ENCODE results near the gene IFNL4.
"Not testable (repeated sequence)": the region's sequence is repeated elsewhere in the genome, so short reads cannot be mapped to it uniquely, and the experiment has no call there.

The IFNL4 gene

DNA sequence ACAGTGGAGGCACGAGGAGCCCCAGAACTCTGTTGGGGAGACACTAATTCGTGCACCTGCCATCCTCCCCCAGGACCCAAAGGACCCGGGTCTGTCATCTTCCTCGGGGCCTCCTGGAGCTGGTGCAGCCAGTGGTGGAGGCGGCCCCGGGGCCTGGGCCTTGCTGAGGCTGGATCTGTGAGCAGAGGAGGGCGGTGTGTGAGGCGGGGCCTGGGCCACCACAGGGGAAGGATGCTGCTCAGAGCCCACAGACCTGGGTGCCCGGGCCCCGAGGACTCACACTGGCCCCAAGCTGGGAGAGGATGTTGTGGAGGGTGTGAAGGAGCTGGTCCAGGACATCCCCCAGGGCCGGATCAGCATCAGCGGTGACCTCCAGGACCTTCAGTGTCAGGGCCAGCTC, 12.1 kb downstream of the IFNL4 start:
- no peak for DNase-seq (ENCODE audit: low read depth)
- H3K4me3 ChIP-seq (ENCODE audit: low read depth, low read length), result no peak overlapping the region

DNA sequence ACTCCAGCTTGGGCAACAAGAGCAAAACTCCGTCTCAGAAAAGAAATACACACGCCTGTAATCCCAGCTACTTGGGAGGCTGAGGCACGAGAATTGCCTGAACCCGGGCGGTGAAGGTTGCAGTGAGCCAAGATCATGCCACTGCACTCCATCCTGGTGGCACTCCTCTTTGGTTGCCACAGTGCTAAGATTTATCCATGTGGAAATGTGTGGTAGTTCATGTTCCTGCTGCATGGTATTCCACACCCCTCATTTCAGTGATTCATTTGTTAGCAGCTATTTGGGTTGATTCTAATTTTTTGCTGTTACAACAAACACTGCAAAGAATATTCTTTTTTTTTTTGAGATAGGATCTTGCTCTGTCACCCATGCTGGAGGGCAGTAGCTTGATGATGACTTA, 15.9 kb downstream of the IFNL4 start:
- no peak for DNase-seq (ENCODE audit: low read depth)
- no peak overlapping the region for H3K4me3 ChIP-seq (ENCODE audit: low read depth, low read length)

DNA sequence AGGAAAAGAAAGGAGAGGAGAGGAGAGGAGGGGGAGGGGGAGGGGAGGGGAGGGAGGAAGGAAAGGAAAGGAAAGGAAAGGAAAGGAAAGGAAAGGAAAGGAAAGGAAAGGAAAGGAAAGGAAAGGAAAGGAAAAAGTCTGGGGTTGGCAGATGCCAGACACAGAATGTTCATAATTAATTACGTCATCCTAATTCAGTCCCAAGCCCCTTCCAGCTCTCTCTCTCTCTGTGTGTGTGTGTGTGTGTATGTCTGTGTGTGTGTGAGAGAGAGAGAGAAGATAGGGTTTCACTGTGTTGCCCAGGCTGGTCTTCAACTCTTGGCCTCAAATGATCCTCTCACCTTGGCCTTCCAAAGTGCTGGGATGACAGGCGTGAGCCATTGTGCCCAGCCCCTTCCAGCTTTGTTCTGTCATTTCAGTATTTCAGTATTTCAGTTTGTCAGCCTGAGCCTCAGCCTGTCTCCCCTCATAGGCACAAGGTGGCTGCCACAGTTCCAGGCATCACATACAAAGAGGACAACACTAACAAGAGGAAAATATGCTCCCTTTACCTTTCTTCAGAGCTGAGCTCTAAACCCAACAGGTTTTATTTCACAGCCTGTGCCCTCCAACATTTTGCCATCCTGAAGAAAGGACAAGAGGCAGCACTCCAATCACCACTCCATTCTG, 18.4 kb downstream of the IFNL4 start:
- DNase-seq (ENCODE audit: low read depth), result no peak
- no peak overlapping the region for H3K4me3 ChIP-seq (ENCODE audit: low read depth, low read length)

DNA sequence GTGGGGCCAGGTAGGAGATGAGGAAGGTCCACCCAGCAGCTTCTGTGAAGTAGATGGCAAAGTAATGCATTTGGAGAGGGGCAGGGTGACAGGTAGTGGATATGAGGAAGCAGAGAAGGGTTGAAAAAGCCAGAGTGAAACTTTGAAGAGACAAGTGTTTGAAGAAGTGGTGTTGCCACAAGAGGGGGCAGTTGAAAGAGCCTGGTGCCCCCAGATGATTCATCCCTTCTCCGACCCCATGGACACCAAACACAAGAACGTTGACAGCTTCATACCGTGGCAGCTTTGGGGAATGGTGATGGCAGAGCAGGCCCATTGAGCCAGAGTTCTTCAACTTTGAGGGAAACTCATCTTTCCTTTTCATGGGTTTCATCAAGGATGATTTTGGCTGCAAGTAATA, 23.7 kb downstream of the IFNL4 start:
- H3K4me3 ChIP-seq (ENCODE audit: low read depth, low read length), result no peak overlapping the region
- no peak for DNase-seq (ENCODE audit: low read depth)

DNA sequence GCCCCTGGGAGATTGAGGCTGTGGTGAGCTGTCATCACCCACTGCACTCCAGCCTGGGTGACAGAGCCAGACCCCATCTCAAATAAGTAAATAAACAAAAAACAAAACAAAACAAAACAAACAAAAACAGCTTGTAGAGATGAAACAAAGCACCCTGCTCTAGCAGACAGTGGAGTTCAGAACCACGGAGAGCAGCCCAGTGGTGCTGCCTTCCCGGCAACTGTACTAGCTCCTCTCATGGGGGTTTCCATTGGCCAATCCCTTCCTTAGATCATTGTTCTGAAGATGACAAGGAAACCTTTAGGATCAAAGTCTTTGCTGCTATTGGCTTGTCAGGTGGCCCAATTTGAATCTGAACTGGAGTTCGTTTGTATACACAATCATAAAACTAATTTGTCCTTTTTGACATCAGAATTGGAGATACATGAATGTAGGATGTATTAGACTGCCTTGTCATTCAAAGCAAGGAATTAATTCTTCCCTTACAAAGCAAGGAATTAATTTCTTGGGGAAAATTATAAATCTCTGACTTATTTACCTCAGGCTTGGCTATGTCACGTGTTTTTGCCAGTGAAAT, 24.9 kb downstream of the IFNL4 start:
- H3K4me3 ChIP-seq (ENCODE audit: low read depth, low read length), result no peak overlapping the region
- no peak for DNase-seq (ENCODE audit: low read depth)

- not testable (repeated sequence) for H3K4me3 ChIP-seq (ENCODE audit: low read depth, low read length); DNase-seq (ENCODE audit: low read depth)
Measured at GRCh38 chr19:39219108-39219507, 29.5 kb downstream of the IFNL4 start.

DNA sequence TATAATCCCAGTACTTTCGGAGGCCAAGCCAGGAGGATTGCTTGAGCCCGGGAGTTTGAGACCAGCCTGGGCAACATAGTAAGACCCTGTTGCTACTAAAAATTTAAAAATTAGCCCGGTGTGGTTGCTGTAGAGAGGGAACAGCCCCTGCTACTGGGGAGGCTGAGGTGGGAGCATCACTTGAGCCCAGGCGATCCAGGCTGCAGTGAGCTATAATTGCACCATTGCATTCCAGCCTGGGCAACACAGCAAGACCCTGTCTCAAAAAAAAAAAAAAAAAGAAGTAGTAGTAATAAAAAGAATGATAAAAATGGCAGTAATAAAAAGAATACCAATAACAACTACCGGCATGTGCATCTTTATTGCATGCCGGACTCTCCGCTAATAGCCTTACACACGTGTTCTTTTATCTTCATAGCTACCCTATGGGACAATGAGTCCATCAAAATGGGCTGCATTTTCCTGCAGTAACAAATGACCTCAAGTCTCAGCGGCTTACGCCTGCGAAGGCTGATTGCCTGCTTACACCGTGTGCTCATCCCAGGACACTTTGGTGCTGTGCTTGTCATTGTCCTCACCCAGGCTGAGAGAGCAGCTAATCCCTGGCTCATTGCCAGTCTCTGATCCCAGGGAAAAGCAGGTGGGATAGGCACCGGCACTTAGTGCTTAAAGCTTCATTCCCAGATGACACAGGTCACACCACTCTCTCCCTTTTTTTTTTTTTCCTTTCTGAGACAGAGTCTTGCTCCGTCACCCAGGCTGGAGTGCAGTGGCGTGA, 30.2 kb downstream of the IFNL4 start:
- no peak for DNase-seq (ENCODE audit: low read depth)
- H3K4me3 ChIP-seq (ENCODE audit: low read depth, low read length), result no peak overlapping the region

DNA sequence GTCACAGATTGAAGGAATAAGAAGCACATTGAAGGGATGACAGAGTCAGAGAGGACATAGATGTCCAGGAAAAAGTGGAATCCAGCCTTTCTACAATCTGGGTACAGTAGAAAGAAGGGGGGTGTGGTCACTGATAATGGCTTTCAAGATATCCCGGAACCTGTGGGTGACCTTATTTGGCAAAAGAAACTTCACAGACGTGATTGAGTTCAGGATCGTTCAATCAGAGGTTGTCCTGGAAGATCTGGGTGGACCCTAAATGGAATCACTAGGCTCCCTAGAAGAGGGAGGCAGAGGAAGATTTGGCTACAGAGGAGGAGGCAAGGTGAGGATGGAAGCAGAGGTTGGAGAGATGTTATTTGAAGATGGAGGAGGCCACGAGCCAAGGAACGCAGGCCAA, 31.6 kb downstream of the IFNL4 start:
- no peak overlapping the region for H3K4me3 ChIP-seq (ENCODE audit: low read depth, low read length)
- no peak for DNase-seq (ENCODE audit: low read depth)

GRCh38 chr19:39215323-39215722, 33.3 kb downstream of the IFNL4 start:
- H3K4me3 ChIP-seq (ENCODE audit: low read depth, low read length); DNase-seq (ENCODE audit: low read depth): not testable (repeated sequence)

- H3K4me3 ChIP-seq (ENCODE audit: low read depth, low read length), result no peak overlapping the region
- no peak for DNase-seq (ENCODE audit: low read depth)
Measured at GRCh38 chr19:39212375-39212742, 36.3 kb downstream of the IFNL4 start.

GRCh38 chr19:39211731-39212374, 36.8 kb downstream of the IFNL4 start:
- no peak overlapping the region for H3K4me3 ChIP-seq (ENCODE audit: low read depth, low read length)
- DNase-seq (ENCODE audit: low read depth), result no peak

DNA sequence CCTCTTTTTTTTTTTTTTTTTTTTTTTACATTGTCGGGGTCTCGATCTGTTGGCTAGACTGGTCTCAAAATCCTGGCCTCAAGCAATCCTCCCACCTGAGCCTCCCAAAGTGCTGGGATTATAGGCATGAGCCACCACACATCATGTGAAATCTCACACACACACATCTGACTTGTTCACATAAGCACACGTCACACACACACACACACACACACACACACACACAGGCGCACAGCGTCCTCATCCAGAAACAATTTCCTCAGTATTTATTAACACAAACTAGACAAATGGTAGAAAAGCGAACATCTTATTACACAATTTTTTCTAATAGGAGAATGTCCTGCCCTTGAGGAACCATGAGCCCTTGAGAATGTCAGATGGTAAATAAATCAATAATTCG, 39.5 kb downstream of the IFNL4 start:
- no peak for DNase-seq (ENCODE audit: low read depth)
- H3K4me3 ChIP-seq (ENCODE audit: low read depth, low read length), result no peak overlapping the region

- H3K4me3 ChIP-seq (ENCODE audit: low read depth, low read length), result no peak overlapping the region
- no peak for DNase-seq (ENCODE audit: low read depth)
Measured at GRCh38 chr19:39208175-39208795, 40.4 kb downstream of the IFNL4 start.

DNA sequence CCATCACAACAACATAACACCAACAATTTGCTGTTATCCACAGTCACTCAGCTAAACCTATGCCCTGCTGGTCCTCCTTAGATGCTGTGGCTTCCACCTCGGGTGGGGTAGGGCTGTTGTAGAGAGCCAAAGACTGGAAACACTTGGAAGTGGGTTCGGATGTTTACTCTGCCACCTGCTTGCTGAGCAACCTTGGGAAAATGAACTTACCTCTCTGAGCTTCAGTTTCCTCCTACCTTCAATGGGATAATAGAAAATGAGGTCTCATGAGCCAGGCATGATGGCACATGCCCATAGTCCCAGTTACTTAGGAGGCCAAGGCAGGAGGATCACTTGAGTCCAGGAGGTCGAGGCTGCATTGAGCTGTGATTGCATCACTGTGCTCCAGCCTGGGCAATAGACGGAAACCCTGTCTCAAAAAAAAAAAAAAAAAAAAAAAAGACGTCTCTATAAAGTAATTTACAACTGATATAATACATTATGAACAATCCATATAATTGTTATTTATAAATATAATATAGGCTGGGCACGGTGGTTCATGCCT, 41.3 kb downstream of the IFNL4 start:
- no peak for DNase-seq (ENCODE audit: low read depth)
- H3K4me3 ChIP-seq (ENCODE audit: low read depth, low read length), result no peak overlapping the region

DNA sequence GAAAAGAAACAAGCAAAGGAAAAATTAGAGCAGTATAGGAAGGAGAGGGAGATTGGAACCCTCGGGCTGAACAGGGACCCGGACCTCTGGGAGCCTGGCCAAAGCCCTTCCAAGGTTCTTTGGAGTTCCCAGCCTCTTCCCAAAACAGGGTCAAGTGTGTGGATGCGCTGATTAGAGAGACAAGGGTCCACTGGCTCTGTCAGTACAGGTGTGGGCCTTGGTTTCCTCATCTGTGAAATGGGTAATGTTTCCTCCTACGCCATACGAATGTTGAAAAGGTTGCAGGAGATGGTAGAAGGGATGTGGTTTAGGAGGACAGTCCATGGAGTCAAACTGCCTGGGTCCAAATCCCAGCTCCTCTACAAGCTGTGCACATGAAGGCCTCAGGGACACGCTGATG, 42.5 kb downstream of the IFNL4 start:
- DNase-seq (ENCODE audit: low read depth), result no peak

GRCh38 chr19:39205449-39205764, 43.2 kb downstream of the IFNL4 start:
- DNase-seq (ENCODE audit: low read depth), result no peak
- H3K4me3 ChIP-seq (ENCODE audit: low read depth, low read length), result no peak overlapping the region

More for the DNA sequence above, 42.5 kb downstream of the IFNL4 start:
- no peak overlapping the region for H3K4me3 ChIP-seq (ENCODE audit: low read depth, low read length)

DNA sequence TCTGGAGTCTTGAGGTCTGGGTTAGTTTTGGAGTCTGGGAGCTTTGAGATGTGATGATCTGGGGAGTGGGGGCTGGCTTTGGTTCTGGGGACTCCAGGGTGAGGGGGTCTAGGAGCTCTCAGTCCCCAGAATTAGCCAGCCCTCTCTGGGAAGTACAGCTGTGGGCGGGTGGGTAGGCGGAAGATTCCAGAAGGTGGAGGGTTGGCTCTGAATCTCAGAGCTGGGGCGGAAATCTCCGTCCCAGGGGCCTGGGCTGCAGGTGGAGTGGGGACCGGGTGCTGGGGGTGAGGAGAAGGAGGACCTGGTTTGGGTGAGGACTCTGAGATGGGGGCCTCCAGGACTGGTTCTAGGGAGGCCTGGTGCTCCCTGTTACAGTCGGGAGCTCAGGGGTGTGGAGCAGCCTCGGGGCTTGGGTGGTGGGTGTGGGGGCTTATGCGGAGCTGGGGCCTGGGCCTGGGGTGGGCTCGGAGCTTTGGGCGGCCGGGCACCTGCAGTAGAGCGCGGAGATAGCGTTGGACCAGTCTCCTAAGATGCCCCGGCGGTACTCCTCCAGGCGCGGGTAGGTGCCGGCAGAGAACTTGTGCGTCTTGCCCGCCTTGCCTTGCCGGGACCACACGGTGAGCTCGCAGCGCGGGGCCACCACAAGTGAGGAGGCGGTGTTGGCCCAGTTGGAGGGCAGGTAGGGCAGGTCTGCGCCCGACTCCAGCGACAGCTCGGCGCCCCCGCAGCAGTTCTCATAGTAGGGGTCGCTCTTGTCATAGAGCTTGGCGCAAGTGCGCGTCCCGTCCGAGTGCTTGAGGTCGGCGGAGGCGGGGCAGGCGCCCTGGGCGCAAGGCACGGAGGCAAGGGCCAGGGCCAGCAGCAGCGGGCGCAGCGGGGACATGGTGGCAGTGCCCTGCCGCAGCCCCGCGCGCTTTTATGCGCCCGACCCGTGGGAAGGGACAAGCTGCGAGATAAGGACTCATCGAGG, 45.0 kb downstream of the IFNL4 start, which contains the start of gene SYCN:
Gene SYCN, minus strand, starts transcription at position 892 of the 970 bp plus-strand sequence. Its CDS starts 9 bp downstream, at position 883.
- no peak for DNase-seq (ENCODE audit: low read depth)
- H3K4me3 ChIP-seq (ENCODE audit: low read depth, low read length), result no peak within 1 kb of the TSS

DNA sequence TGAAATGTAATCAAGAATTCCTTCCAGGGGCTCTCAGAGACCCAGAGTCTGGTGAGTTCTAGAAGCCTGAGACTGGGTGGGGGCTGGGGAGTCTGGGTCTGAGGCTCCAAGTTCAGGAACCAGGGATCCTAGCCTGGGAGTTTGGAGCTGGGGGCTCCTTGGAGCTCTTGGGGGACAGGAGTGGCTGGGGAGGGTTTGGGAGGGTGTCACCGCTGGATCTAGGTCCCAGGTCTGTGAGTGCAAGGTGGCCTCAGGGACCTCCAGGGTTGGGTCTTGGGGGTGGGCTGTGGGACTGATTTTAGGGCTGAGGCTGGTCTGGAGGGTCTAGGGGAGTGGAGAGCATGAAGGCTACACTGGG, 45.7 kb downstream of the IFNL4 start:
- no peak for DNase-seq (ENCODE audit: low read depth)
- H3K4me3 ChIP-seq (ENCODE audit: low read depth, low read length), result no peak overlapping the region

DNA sequence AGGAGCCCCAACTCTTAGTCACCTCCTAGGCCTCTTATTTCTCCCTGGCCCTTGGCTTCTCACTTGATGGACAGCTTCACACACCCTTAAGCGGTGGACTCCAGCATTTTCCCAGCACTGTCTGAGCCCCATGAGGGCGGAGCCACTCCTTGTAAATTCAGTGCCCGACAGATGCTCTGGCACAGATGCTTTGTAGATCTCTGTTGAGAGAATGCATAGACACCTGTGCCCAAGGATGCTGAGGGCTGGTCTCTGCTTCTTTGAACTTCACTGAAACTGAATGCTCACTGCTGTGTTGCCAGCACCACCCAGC, 47.9 kb downstream of the IFNL4 start:
- DNase-seq (ENCODE audit: low read depth), result no peak
- H3K4me3 ChIP-seq (ENCODE audit: low read depth, low read length), result no peak overlapping the region

Measured in skeletal muscle cell (primary cell).